Thoracic aorta (tissue), 2 donors: ENCODE measurements around the gene MYO1D. TPM values are rescaled to one million over a fixed set of nuclear protein-coding genes. Genes with fewer than 3 reads are reported as not detected.
"Not testable (repeated sequence)": the region's sequence is repeated elsewhere in the genome, so short reads cannot be mapped to it uniquely, and the experiment has no call there.

Experiments
- ATAC-seq: fragments of 150-250 bp; one replicate; pipeline ENCODE4 v1.8.0; 2017; ENCODE audit warnings: low read depth; ENCODE audit not compliant: insufficient number of reproducible peaks, low FRiP score
- DNase-seq: peaks from one replicate; pipeline ENCODE4 v3.0.0-alpha.2; 2020; ENCODE audit warnings: low spot score
- H3K27ac ChIP-seq, 2 donors: fragments of 200-600 bp; sonication (generic); 1 replicate in 1 of 2; 2 replicates in 1 of 2; pipeline ENCODE4 v1.5.1; 2016; ENCODE audit warnings: mild to moderate bottlenecking in 2 of 2, moderate library complexity in 2 of 2
- H3K27me3 ChIP-seq: fragments of 200-600 bp; sonication (generic); replicated peaks from 2 replicates; pipeline ENCODE4 v1.6.0; 2016; ENCODE audit warnings: mild to moderate bottlenecking; ENCODE audit not compliant: insufficient read depth
- H3K36me3 ChIP-seq: fragments of 200-600 bp; sonication (generic); one replicate; pipeline ENCODE4 v1.5.1; 2016
- H3K4me1 ChIP-seq, 2 donors: fragments of 200-600 bp; sonication (generic); 1 replicate in 1 of 2; 2 replicates in 1 of 2; pipeline versions ENCODE4 v1.5.1 to v1.6.0; 2016; ENCODE audit warnings: low read depth in 2 of 2, mild to moderate bottlenecking in 1 of 2; ENCODE audit not compliant: control insufficient read depth in 1 of 2
- H3K4me3 ChIP-seq: fragments of 200-600 bp; sonication (generic); 2 replicates; pipeline ENCODE4 v1.5.1; 2016; ENCODE audit warnings: mild to moderate bottlenecking
- H3K9me3 ChIP-seq: fragments of 200-600 bp; sonication (generic); 2 replicates; pipeline ENCODE4 v1.5.1; 2016
- CTCF ChIP-seq: fragments of 200-600 bp; sonication (generic); IDR thresholded peaks from one replicate; pipeline ENCODE4 v1.5.1; 2019; ENCODE audit warnings: antibody characterized with exemption
- total RNA-seq, 2 donors: library from RNA; depleted of rRNA; stranded (reverse); fragments of >200 nt; gene quantifications; one replicate each; pipeline versions ENCODE4 v1.1.0 to v1.2.3, GENCODE V29; 2016

Gene MYO1D
- total RNA-seq, 2 donors from 2014 or later: 257 to 370 TPM

- ATAC-seq: no peak
- H3K36me3 ChIP-seq: peaks cover 13% of the 10 kb centered on the region
- H3K4me3 ChIP-seq: no peak overlapping the region
Measured at GRCh38 chr17:32525122-32525521, 351.8 kb downstream of the MYO1D start.

GRCh38 chr17:32524553-32524880 is 352.4 kb downstream of the MYO1D start:
- not testable (repeated sequence) for ATAC-seq, DNase-seq, H3K27ac ChIP-seq, H3K4me3 ChIP-seq, H3K9me3 ChIP-seq, H3K27me3 ChIP-seq
- H3K36me3 ChIP-seq: peaks cover 13% of the 10 kb centered on the region
- peaks cover 7 to 18% of the 10 kb centered on the region in 2 donors for H3K4me1 ChIP-seq

More at GRCh38 chr17:32525122-32525521, 351.8 kb downstream of the MYO1D start:
- H3K27me3 ChIP-seq: no peaks in the 10 kb centered on the region
- no peaks in the 10 kb centered on the region for H3K9me3 ChIP-seq
- TF ChIP-seq CTCF: no peak
- H3K4me1 ChIP-seq: peaks cover 4 to 12% of the 10 kb centered on the region in 2 donors
- no peak for DNase-seq
- H3K27ac ChIP-seq: no peak overlapping the region

GRCh38 chr17:32523827-32524552 is 352.9 kb downstream of the MYO1D start:
- no peak for TF ChIP-seq CTCF
- ATAC-seq (no peak), DNase-seq (no peak)
- Histone ChIP-seq H3K4me3 (no peak overlapping the region), H3K9me3 (no peaks in the 10 kb centered on the region), H3K27ac (no peak overlapping the region), H3K4me1 (peaks cover 7 to 20% of the 10 kb centered on the region in 2 donors), H3K36me3 (peaks cover 12% of the 10 kb centered on the region), H3K27me3 (no peaks in the 10 kb centered on the region)

GRCh38 chr17:32523017-32523680 is 353.8 kb downstream of the MYO1D start:
- Histone ChIP-seq H3K4me1 (peaks cover 7 to 24% of the 10 kb centered on the region in 2 donors), H3K27ac (no peak overlapping the region), H3K27me3 (no peaks in the 10 kb centered on the region), H3K4me3 (no peak overlapping the region), H3K36me3 (peaks cover 4% of the 10 kb centered on the region), H3K9me3 (no peaks in the 10 kb centered on the region)
- ATAC-seq (no peak), DNase-seq (no peak)
- no peak for TF ChIP-seq CTCF

GRCh38 chr17:32520737-32521404 is 356.1 kb downstream of the MYO1D start:
- H3K27me3 ChIP-seq: no peaks in the 10 kb centered on the region
- peaks cover 7 to 23% of the 10 kb centered on the region in 2 donors for H3K4me1 ChIP-seq
- DNase-seq (no peak), ATAC-seq (no peak)
- H3K9me3 ChIP-seq: no peaks in the 10 kb centered on the region
- no peak for TF ChIP-seq CTCF
- no peak overlapping the region for H3K4me3 ChIP-seq
- H3K27ac ChIP-seq: no peak overlapping the region
- no peaks in the 10 kb centered on the region for H3K36me3 ChIP-seq
